GM23338 (cell line): ENCODE data around the gene RALY. TPM values are rescaled to one million over a fixed set of nuclear protein-coding genes. Genes with fewer than 3 reads are reported as not detected.
A peak's percentile ranks its signal among the peaks of the same experiment; 100 is the strongest.

Experiments used
- ATAC-seq: fragments of 200-7000 bp; cut with Tn5 transposase; 3 replicates; pipeline ENCODE4 v1.9.1; 2020
- DNase-seq: peaks from one replicate; pipeline ENCODE4 v3.0.0-alpha.2; 2015; ENCODE audit warnings: low spot score
- H2AFZ ChIP-seq: fragments of 200-600 bp; sonication (generic); 2 replicates; pipeline ENCODE4 v1.8.0; 2016; ENCODE audit warnings: antibody characterized with exemption, mild to moderate bottlenecking, moderate library complexity
- H3F3A ChIP-seq: fragments of 200-600 bp; sonication (generic); replicated peaks from 2 replicates; pipeline ENCODE4 v1.8.0; 2017; ENCODE audit warnings: antibody characterized with exemption, mixed run types, low read depth
- H3K27ac ChIP-seq: fragments of 200-600 bp; sonication (generic); 2 replicates; pipeline ENCODE4 v1.6.1; 2016; ENCODE audit warnings: low read depth
- H3K27me3 ChIP-seq: fragments of 200-600 bp; sonication (generic); 2 replicates; pipeline ENCODE4 v1.8.0; 2016; ENCODE audit warnings: mild to moderate bottlenecking, mixed run types, moderate library complexity; ENCODE audit not compliant: insufficient read depth
- H3K36me3 ChIP-seq: fragments of 200-600 bp; sonication (generic); 2 replicates; pipeline ENCODE4 v1.8.0; 2016; ENCODE audit warnings: mild to moderate bottlenecking; ENCODE audit not compliant: insufficient read depth
- H3K4me1 ChIP-seq: fragments of 200-600 bp; sonication (generic); 2 replicates; pipeline ENCODE4 v1.8.0; 2016; ENCODE audit warnings: mild to moderate bottlenecking, moderate library complexity; ENCODE audit not compliant: insufficient read depth
- H3K4me2 ChIP-seq: fragments of 200-600 bp; sonication (generic); 2 replicates; pipeline ENCODE4 v1.7.1; 2017; ENCODE audit warnings: mixed run types
- H3K4me3 ChIP-seq: fragments of 200-600 bp; sonication (generic); 2 replicates; pipeline ENCODE4 v1.6.1; 2016; ENCODE audit warnings: mixed run types
- H3K79me2 ChIP-seq: fragments of 200-600 bp; sonication (generic); replicated peaks from 2 replicates; pipeline ENCODE4 v1.8.0; 2017; ENCODE audit warnings: mild to moderate bottlenecking; ENCODE audit not compliant: insufficient read depth
- H3K9me2 ChIP-seq: fragments of 200-600 bp; sonication (generic); 2 replicates; pipeline ENCODE4 v1.8.0; 2017; ENCODE audit not compliant: insufficient read depth
- H4K20me1 ChIP-seq: fragments of 200-600 bp; sonication (generic); replicated peaks from 2 replicates; pipeline ENCODE4 v1.8.0; 2017; ENCODE audit warnings: mild to moderate bottlenecking; ENCODE audit not compliant: insufficient read depth
- H3K27ac Mint-ChIP-seq: 2 replicates; pipeline ENCODE4 v1.8.0; 2020; ENCODE audit warnings: inconsistent platforms, mild to moderate bottlenecking, moderate library complexity, mixed read lengths
- H3K27me3 Mint-ChIP-seq: 3 replicates; pipeline ENCODE4 v1.8.0; 2022; ENCODE audit warnings: low read depth, mild to moderate bottlenecking, moderate library complexity, mixed read lengths, inconsistent platforms; ENCODE audit not compliant: insufficient read depth, poor library complexity
- H3K36me3 Mint-ChIP-seq: 3 replicates; pipeline ENCODE4 v1.8.0; 2021; ENCODE audit warnings: low read depth, mild to moderate bottlenecking, inconsistent platforms, moderate library complexity, mixed read lengths
- H3K4me1 Mint-ChIP-seq: 3 replicates; pipeline ENCODE4 v1.8.0; 2020; ENCODE audit warnings: mild to moderate bottlenecking, inconsistent platforms, mixed read lengths
- H3K4me3 Mint-ChIP-seq: 3 replicates; pipeline ENCODE4 v1.8.0; 2021; ENCODE audit warnings: moderate library complexity, mild to moderate bottlenecking, inconsistent platforms, mixed read lengths
- H3K9me3 Mint-ChIP-seq: 3 replicates; pipeline ENCODE4 v1.8.0; 2020; ENCODE audit warnings: moderate library complexity, mild to moderate bottlenecking, inconsistent platforms, mixed read lengths
- CREB1 ChIP-seq: fragments of 250-450 bp; sonication (Bioruptor Pico); IDR thresholded peaks from 2 replicates; pipeline ENCODE4 v1.5.0; 2020; ENCODE audit warnings: low read depth, mild to moderate bottlenecking, moderate library complexity
- EZH2 ChIP-seq: fragments of 200-600 bp; sonication (generic); IDR thresholded peaks from one replicate; pipeline ENCODE4 v1.8.0; 2017; ENCODE audit warnings: antibody characterized with exemption, mild to moderate bottlenecking, low read depth; ENCODE audit not compliant: unreplicated experiment
- EZH2phosphoT487 ChIP-seq: fragments of 200-600 bp; sonication (generic); IDR thresholded peaks from one replicate; pipeline ENCODE4 v1.8.1; 2018; ENCODE audit warnings: antibody characterized with exemption; ENCODE audit not compliant: unreplicated experiment
- JUNB ChIP-seq: IDR thresholded peaks from one replicate; pipeline ENCODE4 v1.6.1; 2016; ENCODE audit warnings: antibody characterized with exemption; ENCODE audit not compliant: unreplicated experiment
- NANOG ChIP-seq: IDR thresholded peaks from 2 replicates; pipeline ENCODE4 v1.6.1; 2016; ENCODE audit warnings: antibody characterized with exemption, borderline replicate concordance
- POLR2AphosphoS5 ChIP-seq: IDR thresholded peaks from 2 replicates; pipeline ENCODE4 v1.6.1; 2016; ENCODE audit warnings: antibody characterized with exemption, low read depth
- STAT1 ChIP-seq: IDR thresholded peaks from one replicate; pipeline ENCODE4 v1.6.1; 2016; ENCODE audit warnings: antibody characterized with exemption; ENCODE audit not compliant: unreplicated experiment
- ZNF114 ChIP-seq: fragments of 250-450 bp; sonication (Bioruptor Pico); IDR thresholded peaks from 2 replicates; pipeline ENCODE4 v1.5.0; 2020; ENCODE audit warnings: mild to moderate bottlenecking, moderate library complexity
- ZNF331 ChIP-seq: fragments of 250-450 bp; sonication (Bioruptor Pico); IDR thresholded peaks from 2 replicates; pipeline ENCODE4 v1.5.0; 2020; ENCODE audit warnings: low read depth, mild to moderate bottlenecking, moderate library complexity
- polyA plus RNA-seq: library from polyadenylated mRNA; unstranded; fragments of >200 nt; fragmentation: Nextera tagmentation; extraction: Ambion mirVana; gene quantifications from 2 replicates; pipeline ENCODE4 v1.2.1, GENCODE V29; 2016
- total RNA-seq: library from RNA; depleted of rRNA; stranded (reverse); fragments of >200 nt; shearing (Covaris generic); gene quantifications from 2 replicates; pipeline ENCODE4 v1.2.3, GENCODE V29; 2014
- TF ChIP-seq, protein P1 (sequence below): IDR thresholded peaks from 2 replicates; pipeline ENCODE4 v1.6.1; 2016; ENCODE audit warnings: antibody characterized with exemption
- TF ChIP-seq, protein P2 (sequence below), 2 experiments: fragments of 200-600 bp in 1 of 2; sonication (generic) in 1 of 2; conservative IDR thresholded peaks; 2 replicates each; pipeline versions ENCODE4 v1.5.1 to v1.6.1; 2016 to 2017; ENCODE audit warnings: antibody characterized with exemption in 2 of 2, low read depth in 2 of 2, mild to moderate bottlenecking in 2 of 2, moderate library complexity in 1 of 2
- TF ChIP-seq, protein P3 (sequence below): fragments of 250-450 bp; sonication (Bioruptor Pico); IDR thresholded peaks from 2 replicates; pipeline ENCODE4 v1.5.0; 2020; ENCODE audit warnings: mild to moderate bottlenecking, moderate library complexity
- TF ChIP-seq, protein P4 (sequence below): IDR thresholded peaks from one replicate; pipeline ENCODE4 v1.6.1; 2018; ENCODE audit warnings: antibody characterized with exemption; ENCODE audit not compliant: unreplicated experiment

RALY gene
- total and polyA plus RNA-seq, 2 experiments from 2014 or later, result 144 to 167 TPM

DNA sequence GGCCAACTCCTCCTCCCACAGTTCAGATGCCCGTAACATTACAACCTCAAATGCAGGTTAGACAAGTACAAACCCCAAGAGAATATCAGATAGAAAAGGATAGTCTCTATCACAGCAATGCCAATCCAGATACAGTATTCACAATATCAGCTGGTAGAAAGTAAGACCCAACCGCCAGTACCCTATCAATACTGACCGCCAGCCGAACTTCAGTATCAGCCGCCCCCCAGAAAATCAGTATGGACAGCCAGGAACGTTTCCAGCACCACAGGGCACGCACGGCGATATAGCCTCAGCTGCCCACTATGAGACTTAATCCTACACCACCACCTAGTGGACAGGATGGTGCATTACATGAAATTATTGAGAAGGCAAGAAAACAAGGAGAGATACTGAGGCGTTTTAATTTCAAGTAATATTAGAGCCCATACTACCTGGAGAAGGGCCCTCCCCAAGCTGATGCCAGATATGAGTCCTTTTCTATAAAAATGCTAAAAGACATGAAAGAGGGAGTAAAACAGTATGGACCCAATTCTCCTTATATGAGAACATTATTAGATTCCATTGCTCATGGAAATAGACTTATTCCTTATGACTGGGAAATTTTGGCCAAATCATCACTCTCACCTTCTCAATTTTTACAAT, 135.9 kb downstream of the RALY start:
- peak; percentile 91 for DNase-seq
- no peak overlapping the region for H2AFZ ChIP-seq
- no peak overlapping the region for H3K4me2 ChIP-seq
- no peaks in the 10 kb centered on the region for H3K79me2 ChIP-seq
- 0 out of 3 replicates have a peak, but pooled peaks cover 2% of the 10 kb centered on the region for H3K4me1 Mint-ChIP-seq
- peak overlapping the region; percentile 46; the same call in 2 of the 3 replicates for H3K4me3 Mint-ChIP-seq
- H3K36me3 ChIP-seq, result no peaks in the 10 kb centered on the region
- no peaks in the 10 kb centered on the region for H3K27me3 Mint-ChIP-seq
- H3K9me3 Mint-ChIP-seq, result peaks cover 14% of the 10 kb centered on the region
- H4K20me1 ChIP-seq, result no peaks in the 10 kb centered on the region
- H3K27ac ChIP-seq, result no peak overlapping the region
- H3K27ac Mint-ChIP-seq, result no peak overlapping the region
- no peaks in the 10 kb centered on the region for H3K4me1 ChIP-seq
- H3K9me2 ChIP-seq, result no peaks in the 10 kb centered on the region
- peaks cover 8% of the 10 kb centered on the region; the same call in 2 of the 3 replicates for H3K36me3 Mint-ChIP-seq
- peak; percentile 97 for ATAC-seq
- no peaks in the 10 kb centered on the region for H3F3A ChIP-seq
- no peak overlapping the region for H3K4me3 ChIP-seq
- no peaks in the 10 kb centered on the region for H3K27me3 ChIP-seq
- TF ChIP-seq JUNB (no peak), STAT1 (no peak), CREB1 (CRISPR knock-in tag) (no peak), EZH2phosphoT487 (no peak), EZH2 (no peak), NANOG (0 out of 2 replicates have a peak, but pooled peaks have one; percentile 9), ZNF114 (CRISPR knock-in tag) (no peak), ZNF331 (CRISPR knock-in tag) (no peak), POLR2AphosphoS5 (no peak)
- TF ChIP-seq, protein P1, sequence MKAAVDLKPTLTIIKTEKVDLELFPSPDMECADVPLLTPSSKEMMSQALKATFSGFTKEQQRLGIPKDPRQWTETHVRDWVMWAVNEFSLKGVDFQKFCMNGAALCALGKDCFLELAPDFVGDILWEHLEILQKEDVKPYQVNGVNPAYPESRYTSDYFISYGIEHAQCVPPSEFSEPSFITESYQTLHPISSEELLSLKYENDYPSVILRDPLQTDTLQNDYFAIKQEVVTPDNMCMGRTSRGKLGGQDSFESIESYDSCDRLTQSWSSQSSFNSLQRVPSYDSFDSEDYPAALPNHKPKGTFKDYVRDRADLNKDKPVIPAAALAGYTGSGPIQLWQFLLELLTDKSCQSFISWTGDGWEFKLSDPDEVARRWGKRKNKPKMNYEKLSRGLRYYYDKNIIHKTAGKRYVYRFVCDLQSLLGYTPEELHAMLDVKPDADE, result no peak
- TF ChIP-seq, protein P2, sequence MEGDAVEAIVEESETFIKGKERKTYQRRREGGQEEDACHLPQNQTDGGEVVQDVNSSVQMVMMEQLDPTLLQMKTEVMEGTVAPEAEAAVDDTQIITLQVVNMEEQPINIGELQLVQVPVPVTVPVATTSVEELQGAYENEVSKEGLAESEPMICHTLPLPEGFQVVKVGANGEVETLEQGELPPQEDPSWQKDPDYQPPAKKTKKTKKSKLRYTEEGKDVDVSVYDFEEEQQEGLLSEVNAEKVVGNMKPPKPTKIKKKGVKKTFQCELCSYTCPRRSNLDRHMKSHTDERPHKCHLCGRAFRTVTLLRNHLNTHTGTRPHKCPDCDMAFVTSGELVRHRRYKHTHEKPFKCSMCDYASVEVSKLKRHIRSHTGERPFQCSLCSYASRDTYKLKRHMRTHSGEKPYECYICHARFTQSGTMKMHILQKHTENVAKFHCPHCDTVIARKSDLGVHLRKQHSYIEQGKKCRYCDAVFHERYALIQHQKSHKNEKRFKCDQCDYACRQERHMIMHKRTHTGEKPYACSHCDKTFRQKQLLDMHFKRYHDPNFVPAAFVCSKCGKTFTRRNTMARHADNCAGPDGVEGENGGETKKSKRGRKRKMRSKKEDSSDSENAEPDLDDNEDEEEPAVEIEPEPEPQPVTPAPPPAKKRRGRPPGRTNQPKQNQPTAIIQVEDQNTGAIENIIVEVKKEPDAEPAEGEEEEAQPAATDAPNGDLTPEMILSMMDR (conservative IDR thresholded peaks at IDR 0.05; ENCODE audit: low read depth in 2 of 2), result peak; percentile 84 to 95
- TF ChIP-seq, protein P3, sequence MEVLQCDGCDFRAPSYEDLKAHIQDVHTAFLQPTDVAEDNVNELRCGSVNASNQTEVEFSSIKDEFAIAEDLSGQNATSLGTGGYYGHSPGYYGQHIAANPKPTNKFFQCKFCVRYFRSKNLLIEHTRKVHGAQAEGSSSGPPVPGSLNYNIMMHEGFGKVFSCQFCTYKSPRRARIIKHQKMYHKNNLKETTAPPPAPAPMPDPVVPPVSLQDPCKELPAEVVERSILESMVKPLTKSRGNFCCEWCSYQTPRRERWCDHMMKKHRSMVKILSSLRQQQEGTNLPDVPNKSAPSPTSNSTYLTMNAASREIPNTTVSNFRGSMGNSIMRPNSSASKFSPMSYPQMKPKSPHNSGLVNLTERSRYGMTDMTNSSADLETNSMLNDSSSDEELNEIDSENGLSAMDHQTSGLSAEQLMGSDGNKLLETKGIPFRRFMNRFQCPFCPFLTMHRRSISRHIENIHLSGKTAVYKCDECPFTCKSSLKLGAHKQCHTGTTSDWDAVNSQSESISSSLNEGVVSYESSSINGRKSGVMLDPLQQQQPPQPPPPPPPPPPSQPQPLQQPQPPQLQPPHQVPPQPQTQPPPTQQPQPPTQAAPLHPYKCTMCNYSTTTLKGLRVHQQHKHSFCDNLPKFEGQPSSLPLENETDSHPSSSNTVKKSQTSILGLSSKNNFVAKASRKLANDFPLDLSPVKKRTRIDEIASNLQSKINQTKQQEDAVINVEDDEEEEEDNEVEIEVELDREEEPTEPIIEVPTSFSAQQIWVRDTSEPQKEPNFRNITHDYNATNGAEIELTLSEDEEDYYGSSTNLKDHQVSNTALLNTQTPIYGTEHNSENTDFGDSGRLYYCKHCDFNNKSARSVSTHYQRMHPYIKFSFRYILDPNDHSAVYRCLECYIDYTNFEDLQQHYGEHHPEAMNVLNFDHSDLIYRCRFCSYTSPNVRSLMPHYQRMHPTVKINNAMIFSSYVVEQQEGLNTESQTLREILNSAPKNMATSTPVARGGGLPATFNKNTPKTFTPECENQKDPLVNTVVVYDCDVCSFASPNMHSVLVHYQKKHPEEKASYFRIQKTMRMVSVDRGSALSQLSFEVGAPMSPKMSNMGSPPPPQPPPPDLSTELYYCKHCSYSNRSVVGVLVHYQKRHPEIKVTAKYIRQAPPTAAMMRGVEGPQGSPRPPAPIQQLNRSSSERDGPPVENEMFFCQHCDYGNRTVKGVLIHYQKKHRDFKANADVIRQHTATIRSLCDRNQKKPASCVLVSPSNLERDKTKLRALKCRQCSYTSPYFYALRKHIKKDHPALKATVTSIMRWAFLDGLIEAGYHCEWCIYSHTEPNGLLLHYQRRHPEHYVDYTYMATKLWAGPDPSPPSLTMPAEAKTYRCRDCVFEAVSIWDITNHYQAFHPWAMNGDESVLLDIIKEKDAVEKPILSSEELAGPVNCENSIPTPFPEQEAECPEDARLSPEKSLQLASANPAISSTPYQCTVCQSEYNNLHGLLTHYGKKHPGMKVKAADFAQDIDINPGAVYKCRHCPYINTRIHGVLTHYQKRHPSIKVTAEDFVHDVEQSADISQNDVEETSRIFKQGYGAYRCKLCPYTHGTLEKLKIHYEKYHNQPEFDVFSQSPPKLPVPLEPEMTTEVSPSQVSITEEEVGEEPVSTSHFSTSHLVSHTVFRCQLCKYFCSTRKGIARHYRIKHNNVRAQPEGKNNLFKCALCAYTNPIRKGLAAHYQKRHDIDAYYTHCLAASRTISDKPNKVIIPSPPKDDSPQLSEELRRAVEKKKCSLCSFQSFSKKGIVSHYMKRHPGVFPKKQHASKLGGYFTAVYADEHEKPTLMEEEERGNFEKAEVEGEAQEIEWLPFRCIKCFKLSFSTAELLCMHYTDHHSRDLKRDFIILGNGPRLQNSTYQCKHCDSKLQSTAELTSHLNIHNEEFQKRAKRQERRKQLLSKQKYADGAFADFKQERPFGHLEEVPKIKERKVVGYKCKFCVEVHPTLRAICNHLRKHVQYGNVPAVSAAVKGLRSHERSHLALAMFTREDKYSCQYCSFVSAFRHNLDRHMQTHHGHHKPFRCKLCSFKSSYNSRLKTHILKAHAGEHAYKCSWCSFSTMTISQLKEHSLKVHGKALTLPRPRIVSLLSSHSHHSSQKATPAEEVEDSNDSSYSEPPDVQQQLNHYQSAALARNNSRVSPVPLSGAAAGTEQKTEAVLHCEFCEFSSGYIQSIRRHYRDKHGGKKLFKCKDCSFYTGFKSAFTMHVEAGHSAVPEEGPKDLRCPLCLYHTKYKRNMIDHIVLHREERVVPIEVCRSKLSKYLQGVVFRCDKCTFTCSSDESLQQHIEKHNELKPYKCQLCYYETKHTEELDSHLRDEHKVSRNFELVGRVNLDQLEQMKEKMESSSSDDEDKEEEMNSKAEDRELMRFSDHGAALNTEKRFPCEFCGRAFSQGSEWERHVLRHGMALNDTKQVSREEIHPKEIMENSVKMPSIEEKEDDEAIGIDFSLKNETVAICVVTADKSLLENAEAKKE (CRISPR knock-in tag), result no peak
- TF ChIP-seq, protein P4, sequence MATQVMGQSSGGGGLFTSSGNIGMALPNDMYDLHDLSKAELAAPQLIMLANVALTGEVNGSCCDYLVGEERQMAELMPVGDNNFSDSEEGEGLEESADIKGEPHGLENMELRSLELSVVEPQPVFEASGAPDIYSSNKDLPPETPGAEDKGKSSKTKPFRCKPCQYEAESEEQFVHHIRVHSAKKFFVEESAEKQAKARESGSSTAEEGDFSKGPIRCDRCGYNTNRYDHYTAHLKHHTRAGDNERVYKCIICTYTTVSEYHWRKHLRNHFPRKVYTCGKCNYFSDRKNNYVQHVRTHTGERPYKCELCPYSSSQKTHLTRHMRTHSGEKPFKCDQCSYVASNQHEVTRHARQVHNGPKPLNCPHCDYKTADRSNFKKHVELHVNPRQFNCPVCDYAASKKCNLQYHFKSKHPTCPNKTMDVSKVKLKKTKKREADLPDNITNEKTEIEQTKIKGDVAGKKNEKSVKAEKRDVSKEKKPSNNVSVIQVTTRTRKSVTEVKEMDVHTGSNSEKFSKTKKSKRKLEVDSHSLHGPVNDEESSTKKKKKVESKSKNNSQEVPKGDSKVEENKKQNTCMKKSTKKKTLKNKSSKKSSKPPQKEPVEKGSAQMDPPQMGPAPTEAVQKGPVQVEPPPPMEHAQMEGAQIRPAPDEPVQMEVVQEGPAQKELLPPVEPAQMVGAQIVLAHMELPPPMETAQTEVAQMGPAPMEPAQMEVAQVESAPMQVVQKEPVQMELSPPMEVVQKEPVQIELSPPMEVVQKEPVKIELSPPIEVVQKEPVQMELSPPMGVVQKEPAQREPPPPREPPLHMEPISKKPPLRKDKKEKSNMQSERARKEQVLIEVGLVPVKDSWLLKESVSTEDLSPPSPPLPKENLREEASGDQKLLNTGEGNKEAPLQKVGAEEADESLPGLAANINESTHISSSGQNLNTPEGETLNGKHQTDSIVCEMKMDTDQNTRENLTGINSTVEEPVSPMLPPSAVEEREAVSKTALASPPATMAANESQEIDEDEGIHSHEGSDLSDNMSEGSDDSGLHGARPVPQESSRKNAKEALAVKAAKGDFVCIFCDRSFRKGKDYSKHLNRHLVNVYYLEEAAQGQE, result no peak
